ENCODE measurements around the gene NFIC. TPM values are rescaled to one million over a fixed set of nuclear protein-coding genes. Genes with fewer than 3 reads are reported as not detected.
"Not testable (repeated sequence)": the region's sequence is repeated elsewhere in the genome, so short reads cannot be mapped to it uniquely, and the experiment has no call there.

The NFIC gene
- polyA plus RNA-seq, 2 of the 4 experiments (the other 2 are of a cell fraction): 2.6 to 34.9 TPM

- Histone ChIP-seq H3K4me2 (no peak overlapping the region), H3K27ac (no peak overlapping the region), H3K9me3 (no peaks in the 10 kb centered on the region), H3K4me1 (no peaks in the 10 kb centered on the region), H3K4me3 (no peak overlapping the region)
- no peak for DNase-seq (ENCODE audit: low read depth in 1 of 2, low spot score in 1 of 2)
- 61% methylated on average over 1 of the region's 1 CpG for WGBS (ENCODE audit: missing lambda C conversion rate)
- POLR2A ChIA-PET: no interaction called here
- ATAC-seq: no peak
- CTCF ChIA-PET: interaction anchor here (0.6 to 4.5 kb wide), 8 partner anchors 20 to 202 kb away, joined by 3 to 51 read pairs (median 5); partner anchors contain the start of gene SMIM24
- FAIRE-seq: no peak
- TF ChIP-seq BCL3 (IDR thresholded peaks at IDR 0.05): no peak
- no peak for TF ChIP-seq MAFK (IDR thresholded peaks at IDR 0.05; ENCODE audit: partially characterized antibody)
These were observed 40.9 kb upstream of the NFIC start for GRCh38 chr19:3325451-3325850.

- no peak overlapping the region for H3K4me3 ChIP-seq
- H3K9me3 ChIP-seq: no peaks in the 10 kb centered on the region
- TF ChIP-seq EP300 (IDR thresholded peaks at IDR 0.05): no peak
- TF ChIP-seq CEBPB (IDR thresholded peaks at IDR 0.05): no peak
- TF ChIP-seq JUNB (IDR thresholded peaks at IDR 0.05): no peak
- TF ChIP-seq ZFP36 (IDR thresholded peaks at IDR 0.05; ENCODE audit: borderline replicate concordance, partially characterized antibody): no peak
- TF ChIP-seq POLR2A (IDR thresholded peaks at IDR 0.05; ENCODE audit: low read length): no peak
- no peak for TF ChIP-seq ESRRA (IDR thresholded peaks at IDR 0.05; ENCODE audit: borderline replicate concordance, low read length)
- TF ChIP-seq NPAS2 (CRISPR knock-in tag; IDR thresholded peaks at IDR 0.05; ENCODE audit: borderline replicate concordance): no peak
- no peak for TF ChIP-seq RCOR1 (IDR thresholded peaks at IDR 0.05; ENCODE audit: low read depth, low read length)
- no peak for TF ChIP-seq FOSB (CRISPR knock-in tag; IDR thresholded peaks at IDR 0.05)
- no peak for TF ChIP-seq RAD21 (conservative IDR thresholded peaks at IDR 0.05 in 1 of 2, IDR thresholded peaks at IDR 0.05 in 1 of 2)
- DNase-seq (ENCODE audit: low read depth in 1 of 2, low spot score in 1 of 2): no peak
- ChIA-PET POLR2A (interaction anchor here (0.6 kb wide), 1 partner anchor 37 kb away, joined by 4 read pairs; no protein-coding TSS in a partner anchor), CTCF (interaction anchor here (0.6 to 4.5 kb wide), 5 partner anchors 101 to 362 kb away, joined by 3 to 51 read pairs (median 4); no protein-coding TSS in a partner anchor)
- no peak for FAIRE-seq
- WGBS (ENCODE audit: missing lambda C conversion rate): 91% methylated on average over 3 of the region's 3 CpGs
- H3K27ac ChIP-seq: peak overlapping the region in 1 of 2 experiments; percentile 25; a peak in 1 of 6 replicates
- no peak for ATAC-seq
- no peaks in the 10 kb centered on the region for H3K4me1 ChIP-seq
- no peak overlapping the region for H3K4me2 ChIP-seq
These were observed 37.6 kb upstream of the NFIC start for GRCh38 chr19:3328743-3329142.

- TF ChIP-seq CTCF (IDR thresholded peaks at IDR 0.05) (no peak), KDM5A (IDR thresholded peaks at IDR 0.05) (no peak), TP53 (CRISPR knock-in tag; IDR thresholded peaks at IDR 0.05) (no peak), RCOR1 (IDR thresholded peaks at IDR 0.05; ENCODE audit: low read depth, low read length) (no peak), EHMT2 (IDR thresholded peaks at IDR 0.05; ENCODE audit: low read depth) (no peak), HMGXB4 (CRISPR knock-in tag; IDR thresholded peaks at IDR 0.05; ENCODE audit: borderline replicate concordance) (no peak), USF2 (IDR thresholded peaks at IDR 0.05) (no peak), PHF8 (IDR thresholded peaks at IDR 0.05; ENCODE audit: borderline replicate concordance, low read depth) (no peak), NFE2L2 (conservative IDR thresholded peaks at IDR 0.05; ENCODE audit: low read length) (no peak), NR3C1 (IDR thresholded peaks at IDR 0.05) (no peak), SMC3 (IDR thresholded peaks at IDR 0.05) (no peak), ESRRA (IDR thresholded peaks at IDR 0.05; ENCODE audit: borderline replicate concordance, low read length) (no peak), RAD21 (conservative IDR thresholded peaks at IDR 0.05 in 1 of 2, IDR thresholded peaks at IDR 0.05 in 1 of 2) (no peak), HDAC2 (IDR thresholded peaks at IDR 0.05) (no peak), JUNB (IDR thresholded peaks at IDR 0.05) (no peak), HEYL (CRISPR knock-in tag; IDR thresholded peaks at IDR 0.05) (no peak), POLR2AphosphoS2 (conservative IDR thresholded peaks at IDR 0.05; ENCODE audit: low read length) (no peak), FOXS1 (CRISPR knock-in tag; IDR thresholded peaks at IDR 0.05) (no peak)
- no peak overlapping the region for H3K4me2 ChIP-seq
- H3K27ac ChIP-seq: no peak overlapping the region
- POLR2A ChIA-PET: no interaction called here
- CTCF ChIA-PET: interaction anchor here (0.9 to 2.2 kb wide), 8 partner anchors 10 to 173 kb away, joined by 3 to 11 read pairs (median 4); no protein-coding TSS in a partner anchor
- no peak for DNase-seq (ENCODE audit: low read depth in 1 of 2, low spot score in 1 of 2)
- no peak for FAIRE-seq
- no peak for ATAC-seq
- H3K4me3 ChIP-seq: no peak overlapping the region
- no peaks in the 10 kb centered on the region for H3K9me3 ChIP-seq
- peaks cover 8% of the 10 kb centered on the region for H3K4me1 ChIP-seq
- WGBS (ENCODE audit: missing lambda C conversion rate): 77% methylated on average over 9 of the region's 9 CpGs
These were observed 36.3 kb upstream of the NFIC start for GRCh38 chr19:3330047-3330446.

- no CpG with 5 or more reads among the region's 1 CpG for WGBS (ENCODE audit: missing lambda C conversion rate)
- FAIRE-seq; ATAC-seq; H3K27ac ChIP-seq; DNase-seq (ENCODE audit: low read depth in 1 of 2, low spot score in 1 of 2); POLR2A ChIA-PET; H3K9me3 ChIP-seq; H3K4me3 ChIP-seq; H3K4me2 ChIP-seq: not testable (repeated sequence)
- H3K4me1 ChIP-seq: peaks cover 30% of the 10 kb centered on the region
- CTCF ChIA-PET: interaction anchor here (1.3 kb wide), 1 partner anchor 97 kb away, joined by 6 read pairs; no protein-coding TSS in a partner anchor
These were observed 34.2 kb upstream of the NFIC start for GRCh38 chr19:3332232-3332631.

Data from A549 (cell line).